ENCODE data around the gene USP31. TPM values are rescaled to one million over a fixed set of nuclear protein-coding genes. Genes with fewer than 3 reads are reported as not detected.
A peak's percentile ranks its signal among the peaks of the same experiment; 100 is the strongest.

The USP31 gene
- total and polyA plus RNA-seq, 2 of the 13 experiments (the other 11 are each of a cell fraction or from before 2014, with no cell fraction given), result 22.5 to 23.3 TPM

DNA sequence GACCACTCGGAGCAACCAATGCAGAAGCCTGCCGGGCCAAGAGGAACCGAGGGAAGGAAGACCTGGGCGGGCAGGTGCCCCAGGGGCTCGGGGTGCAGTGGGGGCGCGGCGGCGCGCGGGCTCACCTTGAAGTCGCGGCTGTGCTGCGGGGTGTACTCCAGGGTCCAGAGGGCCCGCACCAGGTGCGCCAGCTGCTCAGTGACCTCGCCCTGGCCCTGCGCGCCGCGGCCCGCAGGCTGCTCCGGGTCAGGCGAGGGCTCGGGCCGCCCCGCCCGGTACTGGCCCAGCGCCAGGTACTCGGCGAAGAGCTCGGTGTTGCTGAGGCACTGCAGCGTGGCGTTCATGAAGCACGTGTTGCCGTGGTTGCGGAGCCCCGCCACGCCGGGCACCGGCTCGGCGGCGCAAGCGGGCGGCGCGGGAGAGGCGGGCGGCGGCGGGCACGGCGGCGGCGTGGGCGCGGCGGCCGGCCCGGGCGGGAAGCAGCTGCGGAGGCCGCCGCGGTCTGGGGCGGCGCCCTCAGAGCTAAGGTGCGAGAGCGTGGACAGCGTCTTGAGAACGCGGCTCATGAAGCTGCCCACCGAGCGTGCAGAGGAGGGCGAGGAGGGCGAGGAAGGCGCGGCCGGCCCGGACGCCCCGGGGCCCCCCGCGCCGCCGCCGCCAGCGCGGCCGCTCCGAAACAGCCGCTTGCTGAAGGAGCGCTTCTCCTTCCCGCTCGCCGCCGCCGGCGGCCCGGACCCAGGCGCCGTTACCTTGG is 562 bp downstream of the USP31 start (continued):
- TF ChIP-seq, protein P1, sequence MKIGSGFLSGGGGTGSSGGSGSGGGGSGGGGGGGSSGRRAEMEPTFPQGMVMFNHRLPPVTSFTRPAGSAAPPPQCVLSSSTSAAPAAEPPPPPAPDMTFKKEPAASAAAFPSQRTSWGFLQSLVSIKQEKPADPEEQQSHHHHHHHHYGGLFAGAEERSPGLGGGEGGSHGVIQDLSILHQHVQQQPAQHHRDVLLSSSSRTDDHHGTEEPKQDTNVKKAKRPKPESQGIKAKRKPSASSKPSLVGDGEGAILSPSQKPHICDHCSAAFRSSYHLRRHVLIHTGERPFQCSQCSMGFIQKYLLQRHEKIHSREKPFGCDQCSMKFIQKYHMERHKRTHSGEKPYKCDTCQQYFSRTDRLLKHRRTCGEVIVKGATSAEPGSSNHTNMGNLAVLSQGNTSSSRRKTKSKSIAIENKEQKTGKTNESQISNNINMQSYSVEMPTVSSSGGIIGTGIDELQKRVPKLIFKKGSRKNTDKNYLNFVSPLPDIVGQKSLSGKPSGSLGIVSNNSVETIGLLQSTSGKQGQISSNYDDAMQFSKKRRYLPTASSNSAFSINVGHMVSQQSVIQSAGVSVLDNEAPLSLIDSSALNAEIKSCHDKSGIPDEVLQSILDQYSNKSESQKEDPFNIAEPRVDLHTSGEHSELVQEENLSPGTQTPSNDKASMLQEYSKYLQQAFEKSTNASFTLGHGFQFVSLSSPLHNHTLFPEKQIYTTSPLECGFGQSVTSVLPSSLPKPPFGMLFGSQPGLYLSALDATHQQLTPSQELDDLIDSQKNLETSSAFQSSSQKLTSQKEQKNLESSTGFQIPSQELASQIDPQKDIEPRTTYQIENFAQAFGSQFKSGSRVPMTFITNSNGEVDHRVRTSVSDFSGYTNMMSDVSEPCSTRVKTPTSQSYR (CRISPR knock-in tag; IDR thresholded peaks at IDR 0.05; ENCODE audit: borderline replicate concordance), result peak; percentile 19; the same call in 1 of the 2 replicates
- TF ChIP-seq, protein P2, sequence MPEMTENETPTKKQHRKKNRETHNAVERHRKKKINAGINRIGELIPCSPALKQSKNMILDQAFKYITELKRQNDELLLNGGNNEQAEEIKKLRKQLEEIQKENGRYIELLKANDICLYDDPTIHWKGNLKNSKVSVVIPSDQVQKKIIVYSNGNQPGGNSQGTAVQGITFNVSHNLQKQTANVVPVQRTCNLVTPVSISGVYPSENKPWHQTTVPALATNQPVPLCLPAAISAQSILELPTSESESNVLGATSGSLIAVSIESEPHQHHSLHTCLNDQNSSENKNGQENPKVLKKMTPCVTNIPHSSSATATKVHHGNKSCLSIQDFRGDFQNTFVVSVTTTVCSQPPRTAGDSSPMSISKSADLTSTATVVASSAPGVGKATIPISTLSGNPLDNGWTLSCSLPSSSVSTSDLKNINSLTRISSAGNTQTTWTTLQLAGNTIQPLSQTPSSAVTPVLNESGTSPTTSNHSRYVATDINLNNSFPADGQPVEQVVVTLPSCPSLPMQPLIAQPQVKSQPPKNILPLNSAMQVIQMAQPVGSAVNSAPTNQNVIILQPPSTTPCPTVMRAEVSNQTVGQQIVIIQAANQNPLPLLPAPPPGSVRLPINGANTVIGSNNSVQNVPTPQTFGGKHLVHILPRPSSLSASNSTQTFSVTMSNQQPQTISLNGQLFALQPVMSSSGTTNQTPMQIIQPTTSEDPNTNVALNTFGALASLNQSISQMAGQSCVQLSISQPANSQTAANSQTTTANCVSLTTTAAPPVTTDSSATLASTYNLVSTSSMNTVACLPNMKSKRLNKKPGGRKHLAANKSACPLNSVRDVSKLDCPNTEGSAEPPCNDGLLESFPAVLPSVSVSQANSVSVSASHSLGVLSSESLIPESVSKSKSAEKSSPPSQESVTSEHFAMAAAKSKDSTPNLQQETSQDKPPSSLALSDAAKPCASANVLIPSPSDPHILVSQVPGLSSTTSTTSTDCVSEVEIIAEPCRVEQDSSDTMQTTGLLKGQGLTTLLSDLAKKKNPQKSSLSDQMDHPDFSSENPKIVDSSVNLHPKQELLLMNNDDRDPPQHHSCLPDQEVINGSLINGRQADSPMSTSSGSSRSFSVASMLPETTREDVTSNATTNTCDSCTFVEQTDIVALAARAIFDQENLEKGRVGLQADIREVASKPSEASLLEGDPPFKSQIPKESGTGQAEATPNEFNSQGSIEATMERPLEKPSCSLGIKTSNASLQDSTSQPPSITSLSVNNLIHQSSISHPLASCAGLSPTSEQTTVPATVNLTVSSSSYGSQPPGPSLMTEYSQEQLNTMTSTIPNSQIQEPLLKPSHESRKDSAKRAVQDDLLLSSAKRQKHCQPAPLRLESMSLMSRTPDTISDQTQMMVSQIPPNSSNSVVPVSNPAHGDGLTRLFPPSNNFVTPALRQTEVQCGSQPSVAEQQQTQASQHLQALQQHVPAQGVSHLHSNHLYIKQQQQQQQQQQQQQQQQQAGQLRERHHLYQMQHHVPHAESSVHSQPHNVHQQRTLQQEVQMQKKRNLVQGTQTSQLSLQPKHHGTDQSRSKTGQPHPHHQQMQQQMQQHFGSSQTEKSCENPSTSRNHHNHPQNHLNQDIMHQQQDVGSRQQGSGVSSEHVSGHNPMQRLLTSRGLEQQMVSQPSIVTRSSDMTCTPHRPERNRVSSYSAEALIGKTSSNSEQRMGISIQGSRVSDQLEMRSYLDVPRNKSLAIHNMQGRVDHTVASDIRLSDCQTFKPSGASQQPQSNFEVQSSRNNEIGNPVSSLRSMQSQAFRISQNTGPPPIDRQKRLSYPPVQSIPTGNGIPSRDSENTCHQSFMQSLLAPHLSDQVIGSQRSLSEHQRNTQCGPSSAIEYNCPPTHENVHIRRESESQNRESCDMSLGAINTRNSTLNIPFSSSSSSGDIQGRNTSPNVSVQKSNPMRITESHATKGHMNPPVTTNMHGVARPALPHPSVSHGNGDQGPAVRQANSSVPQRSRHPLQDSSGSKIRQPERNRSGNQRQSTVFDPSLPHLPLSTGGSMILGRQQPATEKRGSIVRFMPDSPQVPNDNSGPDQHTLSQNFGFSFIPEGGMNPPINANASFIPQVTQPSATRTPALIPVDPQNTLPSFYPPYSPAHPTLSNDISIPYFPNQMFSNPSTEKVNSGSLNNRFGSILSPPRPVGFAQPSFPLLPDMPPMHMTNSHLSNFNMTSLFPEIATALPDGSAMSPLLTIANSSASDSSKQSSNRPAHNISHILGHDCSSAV (CRISPR knock-in tag; IDR thresholded peaks at IDR 0.05; ENCODE audit: borderline replicate concordance), result no peak
- TF ChIP-seq, protein P3, sequence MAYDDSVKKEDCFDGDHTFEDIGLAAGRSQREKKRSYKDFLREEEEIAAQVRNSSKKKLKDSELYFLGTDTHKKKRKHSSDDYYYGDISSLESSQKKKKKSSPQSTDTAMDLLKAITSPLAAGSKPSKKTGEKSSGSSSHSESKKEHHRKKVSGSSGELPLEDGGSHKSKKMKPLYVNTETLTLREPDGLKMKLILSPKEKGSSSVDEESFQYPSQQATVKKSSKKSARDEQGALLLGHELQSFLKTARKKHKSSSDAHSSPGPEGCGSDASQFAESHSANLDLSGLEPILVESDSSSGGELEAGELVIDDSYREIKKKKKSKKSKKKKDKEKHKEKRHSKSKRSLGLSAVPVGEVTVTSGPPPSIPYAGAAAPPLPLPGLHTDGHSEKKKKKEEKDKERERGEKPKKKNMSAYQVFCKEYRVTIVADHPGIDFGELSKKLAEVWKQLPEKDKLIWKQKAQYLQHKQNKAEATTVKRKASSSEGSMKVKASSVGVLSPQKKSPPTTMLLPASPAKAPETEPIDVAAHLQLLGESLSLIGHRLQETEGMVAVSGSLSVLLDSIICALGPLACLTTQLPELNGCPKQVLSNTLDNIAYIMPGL (CRISPR knock-in tag; IDR thresholded peaks at IDR 0.05; ENCODE audit: borderline replicate concordance in 1 of 2, low read depth in 1 of 2), result peak; percentile 64 to 84; a peak in 3 of 4 replicates
- no peak; the same call in 1 of the 2 replicates for TF ChIP-seq ZNF782 (CRISPR knock-in tag; IDR thresholded peaks at IDR 0.05; ENCODE audit: borderline replicate concordance)
- TF ChIP-seq ZNF274 (CRISPR knock-in tag; IDR thresholded peaks at IDR 0.05), result peak; percentile 84
- peak; percentile 92 for TF ChIP-seq ZMAT3 (CRISPR knock-in tag; conservative IDR thresholded peaks at IDR 0.05)
- TF ChIP-seq EZH2 (conservative IDR thresholded peaks at IDR 0.05; ENCODE audit: low read depth, low read length), result no peak
- TF ChIP-seq ZNF777 (CRISPR knock-in tag; IDR thresholded peaks at IDR 0.05), result peak; percentile 65; the same call in 1 of the 2 replicates
- peak; percentile 25; the same call in 1 of the 2 replicates for TF ChIP-seq NCOA2 (CRISPR knock-in tag; IDR thresholded peaks at IDR 0.05)
- TF ChIP-seq, protein P4, sequence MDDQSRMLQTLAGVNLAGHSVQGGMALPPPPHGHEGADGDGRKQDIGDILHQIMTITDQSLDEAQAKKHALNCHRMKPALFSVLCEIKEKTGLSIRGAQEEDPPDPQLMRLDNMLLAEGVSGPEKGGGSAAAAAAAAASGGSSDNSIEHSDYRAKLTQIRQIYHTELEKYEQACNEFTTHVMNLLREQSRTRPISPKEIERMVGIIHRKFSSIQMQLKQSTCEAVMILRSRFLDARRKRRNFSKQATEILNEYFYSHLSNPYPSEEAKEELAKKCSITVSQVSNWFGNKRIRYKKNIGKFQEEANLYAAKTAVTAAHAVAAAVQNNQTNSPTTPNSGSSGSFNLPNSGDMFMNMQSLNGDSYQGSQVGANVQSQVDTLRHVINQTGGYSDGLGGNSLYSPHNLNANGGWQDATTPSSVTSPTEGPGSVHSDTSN (CRISPR knock-in tag; IDR thresholded peaks at IDR 0.05; ENCODE audit: borderline replicate concordance), result peak; percentile 44; the same call in 1 of the 2 replicates
- no peak for TF ChIP-seq ZNF660 (CRISPR knock-in tag; IDR thresholded peaks at IDR 0.05; ENCODE audit: borderline replicate concordance, low read depth)
- TF ChIP-seq HMG20A (CRISPR knock-in tag; IDR thresholded peaks at IDR 0.05; ENCODE audit: borderline replicate concordance), result no peak
- no peak for TF ChIP-seq NCOA5 (CRISPR knock-in tag; IDR thresholded peaks at IDR 0.05)
- TF ChIP-seq JUNB (CRISPR knock-in tag; IDR thresholded peaks at IDR 0.05; ENCODE audit: borderline replicate concordance), result no peak

All from HepG2 (cell line).